Activated T-helper 1 cell treated with anti-CD3 and anti-CD28 coated beads, Interleukin-12 subunit alpha, Interleukin-12 subunit beta, Interleukin-2, Interleukin-4 antibody, amounts not matched to agents 30 ng/mL and 10 ng/mL and 1 ng/mL, durations not matched to agents 14 hours and 24 hours and 36 hours (primary cell): Measurements from ENCODE around the gene TPP2. TPM values are rescaled to one million over a fixed set of nuclear protein-coding genes. Genes with fewer than 3 reads are reported as not detected.

Experiments used
- total RNA-seq: library from RNA; stranded (reverse); gene quantifications from 2 replicates; pipeline ENCODE4 v1.2.3, GENCODE V29; 2022

TPP2 gene
- total RNA-seq, 1 donor from 2014 or later, result 77.0 TPM

Other genes with a start within 250 kb of the TPP2 start
- gene FGF14, start 194.9 kb upstream of the TPP2 start, total RNA-seq, result not detected in 2 replicates
- not detected in 2 replicates for gene METTL21C, start 98.1 kb downstream of the TPP2 start, total RNA-seq
- gene TEX30, start 176.8 kb downstream of the TPP2 start, total RNA-seq, result 60.2 and 66.0 TPM in 2 replicates
- 15.8 and 17.8 TPM in 2 replicates for gene POGLUT2, start 202.0 kb downstream of the TPP2 start, total RNA-seq
- 34.4 and 35.6 TPM in 2 replicates for gene BIVM, start 202.1 kb downstream of the TPP2 start, total RNA-seq
- 40.3 and 42.4 TPM in 2 replicates for gene ERCC5, start 249.0 kb downstream of the TPP2 start, total RNA-seq